HepG2 (cell line): Measurements from ENCODE around the gene IL17RB. TPM values are rescaled to one million over a fixed set of nuclear protein-coding genes. Genes with fewer than 3 reads are reported as not detected.

Experiments
- polyA plus RNA-seq, 8 experiments: library from polyadenylated mRNA; depleted of rRNA in 3 of 8; stranded (reverse) in 7 of 8; unstranded in 1 of 8; fragments of >200 nt; fragmentation: Illumina TruSeq in 4 of 8; extraction: Trizol in 4 of 8; gene quantifications; 2 replicates each; pipeline versions ENCODE4 v1.2.1 to v1.2.3, GENCODE V29; 2011 to 2016; ENCODE audit warnings: low read depth in 4 of 8, missing spikeins in 1 of 8, mixed read lengths in 1 of 8; ENCODE audit not compliant: insufficient read depth in 1 of 8
- small RNA-seq, 3 experiments: library from RNA; depleted of rRNA; stranded (forward); fragments of <200 nt; gene quantifications; one replicate each; pipeline ENCODE3, GENCODE V24; 2012; ENCODE audit warnings: low read depth in 2 of 3, low replicate concordance in 1 of 3; ENCODE audit not compliant: insufficient read length in 3 of 3, insufficient read depth in 2 of 3
- total RNA-seq, 5 experiments: library from RNA; depleted of rRNA; stranded (reverse); fragments of >200 nt; fragmentation: Illumina TruSeq; extraction: Trizol; gene quantifications; 2 replicates each; pipeline ENCODE4 v1.2.3, GENCODE V29; 2016; ENCODE audit warnings: low read depth in 1 of 5

The IL17RB gene
- total and polyA plus RNA-seq, 2 of the 13 experiments (the other 11 are each of a cell fraction or from before 2014, with no cell fraction given): 130 to 190 TPM

Small RNA genes within 50 kb of the gene (small RNA-seq; reads per million reads assigned to genes)
- gene AC012467.1: 0 reads per million in 3 experiments

Other genes with a start within 250 kb of the IL17RB start
- 40.4 and 48.9 TPM in 2 replicates for gene CHDH, start 149 bp upstream of the IL17RB start, total RNA-seq (2016; rRNA removed; fragmentation: Illumina TruSeq; extraction: Trizol)
- gene CHDH, start 149 bp upstream of the IL17RB start, polyA plus RNA-seq (2011; rRNA removed): 28.1 and 42.9 TPM in 2 replicates
- 29.0 and 38.5 TPM in 2 replicates for gene ACTR8, start 35.6 kb downstream of the IL17RB start, total RNA-seq (2016; rRNA removed; fragmentation: Illumina TruSeq; extraction: Trizol)
- 14.8 and 15.5 TPM in 2 replicates for gene ACTR8, start 35.6 kb downstream of the IL17RB start, polyA plus RNA-seq (2011; rRNA removed)
- 47.5 and 67.0 TPM in 2 replicates for gene SELENOK, start 45.3 kb downstream of the IL17RB start, total RNA-seq (2016; rRNA removed; fragmentation: Illumina TruSeq; extraction: Trizol)
- 64.6 and 81.0 TPM in 2 replicates for gene SELENOK, start 45.3 kb downstream of the IL17RB start, polyA plus RNA-seq (2011; rRNA removed)